Measurements from ENCODE around the gene R3HCC1L. TPM values are rescaled to one million over a fixed set of nuclear protein-coding genes. Genes with fewer than 3 reads are reported as not detected.
"Not testable (repeated sequence)": the region's sequence is repeated elsewhere in the genome, so short reads cannot be mapped to it uniquely, and the experiment has no call there.

The R3HCC1L gene
- total RNA-seq, 2 experiments from 2014 or later = 18.3 to 19.0 TPM

- no peak for DNase-seq
- POLR2A ChIA-PET = no interaction called here
- Mint-ChIP-seq H3K27ac (no peak overlapping the region), H3K36me3 (ENCODE audit: low read depth) (no peaks in the 10 kb centered on the region), H3K4me1 (no peaks in the 10 kb centered on the region), H3K4me3 (no peak overlapping the region), H3K27me3 (peaks cover 14% of the 10 kb centered on the region), H3K9me3 (no peaks in the 10 kb centered on the region)
- CTCF ChIA-PET = interaction anchor here (1.3 kb wide), 1 partner anchor 65 kb away, joined by 4 read pairs; no protein-coding TSS in a partner anchor
Observed at GRCh38 chr10:98106531-98106930, 27.9 kb upstream of the R3HCC1L start.

GRCh38 chr10:98107644-98108430, 26.6 kb upstream of the R3HCC1L start:
- Mint-ChIP-seq H3K36me3 (ENCODE audit: low read depth) (no peaks in the 10 kb centered on the region), H3K27me3 (peaks cover 24% of the 10 kb centered on the region), H3K27ac (no peak overlapping the region), H3K4me1 (no peaks in the 10 kb centered on the region), H3K4me3 (no peak overlapping the region), H3K9me3 (no peaks in the 10 kb centered on the region)
- DNase-seq = no peak
- ChIA-PET POLR2A (no interaction called here), CTCF (no interaction called here)

GRCh38 chr10:98110356-98110755, 24.1 kb upstream of the R3HCC1L start:
- Mint-ChIP-seq H3K4me1 (no peaks in the 10 kb centered on the region), H3K36me3 (ENCODE audit: low read depth) (no peaks in the 10 kb centered on the region), H3K4me3 (no peak overlapping the region), H3K9me3 (no peaks in the 10 kb centered on the region), H3K27me3 (peaks cover 42% of the 10 kb centered on the region), H3K27ac (no peak overlapping the region)
- ChIA-PET CTCF (no interaction called here), POLR2A (no interaction called here)
- no peak for DNase-seq

- no peak for DNase-seq
- Mint-ChIP-seq H3K27ac (no peak overlapping the region), H3K4me1 (no peaks in the 10 kb centered on the region), H3K27me3 (peaks cover 56% of the 10 kb centered on the region), H3K4me3 (no peak overlapping the region), H3K9me3 (no peaks in the 10 kb centered on the region), H3K36me3 (ENCODE audit: low read depth) (no peaks in the 10 kb centered on the region)
- ChIA-PET CTCF (no interaction called here), POLR2A (interaction anchor here (1.0 kb wide), 1 partner anchor 14 kb away, joined by 3 read pairs; no protein-coding TSS in a partner anchor)
Observed at GRCh38 chr10:98115031-98115787, 19.2 kb upstream of the R3HCC1L start.

GRCh38 chr10:98119891-98120290, 14.6 kb upstream of the R3HCC1L start:
- ChIA-PET POLR2A (no interaction called here), CTCF (no interaction called here)
- Mint-ChIP-seq H3K27ac (no peak overlapping the region), H3K36me3 (ENCODE audit: low read depth) (no peaks in the 10 kb centered on the region), H3K27me3 (peaks cover 42% of the 10 kb centered on the region), H3K4me3 (no peak overlapping the region), H3K9me3 (peaks cover 8% of the 10 kb centered on the region), H3K4me1 (no peaks in the 10 kb centered on the region)
- no peak for DNase-seq

GRCh38 chr10:98125940-98126631, 8.4 kb upstream of the R3HCC1L start:
- no peak for DNase-seq
- POLR2A ChIA-PET = interaction anchor here (1.3 kb wide), 1 partner anchor 8 kb away, joined by 5 read pairs; the partner anchor contains the start of gene R3HCC1L
- Mint-ChIP-seq H3K9me3 (peaks cover 10% of the 10 kb centered on the region), H3K36me3 (ENCODE audit: low read depth) (no peaks in the 10 kb centered on the region), H3K27ac (no peak overlapping the region), H3K4me1 (no peaks in the 10 kb centered on the region), H3K4me3 (no peak overlapping the region), H3K27me3 (peaks cover 25% of the 10 kb centered on the region)
- CTCF ChIA-PET = interaction anchor here (1.3 kb wide), 1 partner anchor 45 kb away, joined by 4 read pairs; no protein-coding TSS in a partner anchor

- Mint-ChIP-seq H3K27me3 (peaks cover 11% of the 10 kb centered on the region), H3K9me3 (peaks cover 9% of the 10 kb centered on the region), H3K4me3 (no peak overlapping the region), H3K4me1 (peaks cover 8% of the 10 kb centered on the region), H3K36me3 (ENCODE audit: low read depth) (peaks cover 10% of the 10 kb centered on the region), H3K27ac (no peak overlapping the region)
- ChIA-PET POLR2A (interaction anchor here (0.8 kb wide), 1 partner anchor 13 kb away, joined by 3 read pairs; no protein-coding TSS in a partner anchor), CTCF (interaction anchor here (1.1 kb wide), 1 partner anchor 84 kb away, joined by 3 read pairs; no protein-coding TSS in a partner anchor)
- no peak for DNase-seq
Observed at GRCh38 chr10:98128802-98129201, 5.7 kb upstream of the R3HCC1L start.

GRCh38 chr10:98131619-98132018, 2.8 kb upstream of the R3HCC1L start:
- Mint-ChIP-seq H3K27ac (no peak overlapping the region), H3K4me3 (no peak overlapping the region), H3K4me1 (peaks cover 27% of the 10 kb centered on the region), H3K9me3 (peaks cover 2% of the 10 kb centered on the region), H3K36me3 (ENCODE audit: low read depth) (peaks cover 27% of the 10 kb centered on the region), H3K27me3 (peaks cover 10% of the 10 kb centered on the region)
- no peak for DNase-seq
- CTCF ChIA-PET = no interaction called here
- POLR2A ChIA-PET = no interaction called here

GRCh38 chr10:98133075-98133752, 1.2 kb upstream of the R3HCC1L start:
- CTCF ChIA-PET = interaction anchor here (1.0 to 1.8 kb wide), 2 partner anchors 11 to 37 kb away, joined by 3 to 10 read pairs; no protein-coding TSS in a partner anchor
- not testable (repeated sequence) for H3K27me3 Mint-ChIP-seq, H3K4me3 Mint-ChIP-seq, H3K27ac Mint-ChIP-seq, H3K9me3 Mint-ChIP-seq, DNase-seq
- Mint-ChIP-seq H3K4me1 (peaks cover 40% of the 10 kb centered on the region), H3K36me3 (ENCODE audit: low read depth) (peaks cover 32% of the 10 kb centered on the region)
- POLR2A ChIA-PET = interaction anchor here (1.7 to 2.8 kb wide), 3 partner anchors 38 to 313 kb away, joined by 7 to 17 read pairs (median 11); partner anchors contain the start of gene GOLGA7B

GRCh38 chr10:98134117-98134430, 383 bp upstream of the R3HCC1L start:
- peak overlapping the region; percentile 77 for H3K27ac Mint-ChIP-seq
- DNase-seq = no peak
- peaks cover 2% of the 10 kb centered on the region for H3K9me3 Mint-ChIP-seq
- CTCF ChIA-PET = interaction anchor here (1.1 to 1.8 kb wide), 3 partner anchors 11 to 36 kb away, joined by 3 to 10 read pairs (median 3); no protein-coding TSS in a partner anchor
- H3K4me3 Mint-ChIP-seq = peak overlapping the region; percentile 84
- POLR2A ChIA-PET = interaction anchor here (0.8 to 2.8 kb wide), 14 partner anchors 8 to 1524 kb away, joined by 3 to 17 read pairs (median 4); partner anchors contain the start of genes CNNM1, GOLGA7B and GOT1
- peaks cover 32% of the 10 kb centered on the region for H3K36me3 Mint-ChIP-seq (ENCODE audit: low read depth)
- peaks cover 43% of the 10 kb centered on the region for H3K4me1 Mint-ChIP-seq
- peaks cover 3% of the 10 kb centered on the region for H3K27me3 Mint-ChIP-seq

GRCh38 chr10:98135222-98135899, 904 bp downstream of the R3HCC1L start:
- H3K27ac Mint-ChIP-seq = peak overlapping the region; percentile 77
- CTCF ChIA-PET = interaction anchor here (1.1 to 1.8 kb wide), 2 partner anchors 9 to 35 kb away, joined by 3 to 10 read pairs; no protein-coding TSS in a partner anchor
- peaks cover 2% of the 10 kb centered on the region for H3K9me3 Mint-ChIP-seq
- H3K4me1 Mint-ChIP-seq = peaks cover 53% of the 10 kb centered on the region
- DNase-seq = peak; percentile 20
- peak overlapping the region; percentile 84 for H3K4me3 Mint-ChIP-seq
- H3K36me3 Mint-ChIP-seq (ENCODE audit: low read depth) = peaks cover 35% of the 10 kb centered on the region
- POLR2A ChIA-PET = interaction anchor here (0.6 to 2.8 kb wide), 11 partner anchors 9 to 1303 kb away, joined by 3 to 17 read pairs (median 5); partner anchors contain the start of genes CNNM1, GOLGA7B and GOT1
- no peaks in the 10 kb centered on the region for H3K27me3 Mint-ChIP-seq

GRCh38 chr10:98136775-98137174, 2.3 kb downstream of the R3HCC1L start:
- H3K4me3 Mint-ChIP-seq, DNase-seq, POLR2A ChIA-PET, H3K9me3 Mint-ChIP-seq, CTCF ChIA-PET, H3K27me3 Mint-ChIP-seq, H3K27ac Mint-ChIP-seq: not testable (repeated sequence)
- H3K4me1 Mint-ChIP-seq = peaks cover 60% of the 10 kb centered on the region
- peaks cover 36% of the 10 kb centered on the region for H3K36me3 Mint-ChIP-seq (ENCODE audit: low read depth)

Measured in activated CD4-positive, alpha-beta memory T cell treated with anti-CD3 and anti-CD28 coated beads, Interleukin-2, amount 10 ng/mL, durations not matched to agents 7 days and 5 days (primary cell).